Measurements from ENCODE around the gene CCDC149.

The CCDC149 gene

DNA sequence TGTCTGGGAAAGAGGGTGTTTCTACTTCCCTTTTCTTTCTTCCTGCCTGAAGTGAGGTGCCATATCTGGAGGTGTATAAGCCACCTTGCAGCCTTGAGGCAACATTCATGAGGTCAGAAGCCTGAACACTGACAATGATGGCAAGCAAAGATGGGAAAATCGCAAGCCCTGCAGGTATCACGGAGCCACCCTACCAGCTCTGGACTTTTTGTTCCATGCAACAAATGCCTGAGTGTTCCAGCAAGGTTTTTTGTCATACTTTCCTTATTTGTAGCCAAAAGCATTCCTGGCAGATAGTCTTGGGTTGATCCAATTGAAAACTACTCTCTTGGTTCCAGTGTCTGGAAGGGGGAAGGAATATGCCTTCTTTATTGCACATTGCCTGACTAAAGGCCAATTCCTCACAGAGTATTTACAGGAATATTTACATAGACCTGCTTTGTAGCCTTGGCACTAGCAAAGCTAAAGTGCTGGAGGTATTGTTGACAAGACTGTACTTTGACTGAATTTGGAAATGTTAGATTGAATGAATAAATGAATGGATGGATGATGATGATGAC lies 131.8 kb downstream of the CCDC149 start:
- TF ChIP-seq, protein P1, sequence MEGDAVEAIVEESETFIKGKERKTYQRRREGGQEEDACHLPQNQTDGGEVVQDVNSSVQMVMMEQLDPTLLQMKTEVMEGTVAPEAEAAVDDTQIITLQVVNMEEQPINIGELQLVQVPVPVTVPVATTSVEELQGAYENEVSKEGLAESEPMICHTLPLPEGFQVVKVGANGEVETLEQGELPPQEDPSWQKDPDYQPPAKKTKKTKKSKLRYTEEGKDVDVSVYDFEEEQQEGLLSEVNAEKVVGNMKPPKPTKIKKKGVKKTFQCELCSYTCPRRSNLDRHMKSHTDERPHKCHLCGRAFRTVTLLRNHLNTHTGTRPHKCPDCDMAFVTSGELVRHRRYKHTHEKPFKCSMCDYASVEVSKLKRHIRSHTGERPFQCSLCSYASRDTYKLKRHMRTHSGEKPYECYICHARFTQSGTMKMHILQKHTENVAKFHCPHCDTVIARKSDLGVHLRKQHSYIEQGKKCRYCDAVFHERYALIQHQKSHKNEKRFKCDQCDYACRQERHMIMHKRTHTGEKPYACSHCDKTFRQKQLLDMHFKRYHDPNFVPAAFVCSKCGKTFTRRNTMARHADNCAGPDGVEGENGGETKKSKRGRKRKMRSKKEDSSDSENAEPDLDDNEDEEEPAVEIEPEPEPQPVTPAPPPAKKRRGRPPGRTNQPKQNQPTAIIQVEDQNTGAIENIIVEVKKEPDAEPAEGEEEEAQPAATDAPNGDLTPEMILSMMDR (IDR thresholded peaks at IDR 0.05; ENCODE audit: control insufficient read depth, extremely low read depth, insufficient read depth), result no peak
- H3K4me3 ChIP-seq (ENCODE audit: low read depth, low read length), result no peak overlapping the region
- no peak for DNase-seq (ENCODE audit: low read depth)

DNA sequence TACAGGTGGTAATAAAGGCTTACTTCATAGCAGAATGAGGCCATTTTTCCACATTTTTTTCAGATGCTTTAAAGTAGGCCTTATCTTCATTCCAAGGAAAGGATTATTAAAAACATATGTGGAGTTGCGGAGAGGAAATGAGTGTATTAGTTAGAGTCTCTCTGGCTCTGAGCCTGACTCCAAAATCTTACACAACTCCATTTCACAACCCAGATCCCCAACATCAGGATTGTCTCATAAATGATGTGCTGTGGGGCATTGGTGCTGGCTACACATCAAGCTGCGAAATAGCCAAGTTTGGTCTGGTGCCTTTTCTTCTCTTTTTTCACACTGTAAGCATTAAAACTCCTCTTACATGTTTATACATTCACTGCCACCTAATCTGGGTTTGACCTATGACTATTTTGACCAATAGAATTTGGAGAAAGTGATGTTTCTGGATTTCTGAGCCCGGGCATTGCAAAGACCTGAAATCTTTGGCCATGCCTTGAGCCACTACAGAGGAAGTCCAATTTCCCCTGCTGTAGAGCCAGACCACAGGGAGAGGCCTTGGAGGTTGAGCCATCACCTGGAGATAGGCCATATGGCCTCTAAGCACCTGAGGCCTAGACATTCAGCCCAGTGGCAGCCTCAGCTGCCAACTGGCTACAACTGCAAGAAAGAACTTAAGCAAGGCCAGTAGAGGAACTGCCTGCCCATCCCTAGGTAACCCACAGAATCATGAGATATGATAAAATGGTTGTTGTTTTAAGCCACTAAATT lies 134.2 kb downstream of the CCDC149 start:
- DNase-seq (ENCODE audit: low read depth), result no peak
- H3K4me3 ChIP-seq (ENCODE audit: low read depth, low read length), result no peak overlapping the region
- TF ChIP-seq, protein P1 (IDR thresholded peaks at IDR 0.05; ENCODE audit: control insufficient read depth, extremely low read depth, insufficient read depth), result no peak

DNA sequence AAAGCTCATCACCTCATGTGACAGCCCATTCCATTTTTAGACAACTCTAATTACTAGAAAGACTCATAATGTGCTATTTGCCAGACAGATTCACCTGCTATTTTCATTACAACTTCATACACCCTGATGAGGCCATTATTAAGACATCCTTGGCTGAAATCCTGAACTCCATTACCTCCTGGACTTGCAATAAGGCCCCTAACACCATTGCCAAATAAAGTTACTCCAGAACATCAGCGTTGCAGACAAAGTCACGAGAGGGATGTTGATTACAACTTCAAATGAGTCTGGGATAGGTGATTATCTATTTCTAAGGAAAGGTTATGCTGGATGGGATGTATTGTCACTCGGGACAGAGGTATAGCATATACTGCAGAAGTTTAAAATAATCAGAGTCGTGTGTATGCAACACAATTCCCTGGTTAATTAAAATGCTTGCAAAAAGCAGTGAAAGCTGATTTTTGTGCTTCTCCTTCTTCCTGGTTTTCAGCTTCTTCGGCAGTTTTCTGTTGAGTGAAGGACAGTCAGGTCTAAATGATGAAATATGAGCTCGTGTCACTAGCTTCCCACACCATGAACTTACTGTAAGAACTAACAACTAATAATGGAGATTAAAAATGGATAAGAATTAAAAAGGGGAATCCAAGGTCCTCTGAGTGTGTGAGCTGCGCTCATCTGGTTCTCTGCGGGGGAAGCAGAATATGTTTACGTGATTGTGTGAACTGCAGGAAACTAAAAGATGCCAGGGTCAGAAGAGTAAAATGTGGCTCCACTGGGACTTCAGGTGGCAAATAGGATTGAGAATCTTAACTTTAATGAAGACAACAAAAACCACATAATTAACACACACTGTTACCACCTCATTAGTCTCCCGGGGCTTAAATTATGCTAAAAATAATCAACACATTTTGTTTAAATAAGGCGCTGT lies 135.0 kb downstream of the CCDC149 start:
- no peak overlapping the region for H3K4me3 ChIP-seq (ENCODE audit: low read depth, low read length)
- DNase-seq (ENCODE audit: low read depth), result no peak
- TF ChIP-seq, protein P1 (IDR thresholded peaks at IDR 0.05; ENCODE audit: control insufficient read depth, extremely low read depth, insufficient read depth), result no peak

DNA sequence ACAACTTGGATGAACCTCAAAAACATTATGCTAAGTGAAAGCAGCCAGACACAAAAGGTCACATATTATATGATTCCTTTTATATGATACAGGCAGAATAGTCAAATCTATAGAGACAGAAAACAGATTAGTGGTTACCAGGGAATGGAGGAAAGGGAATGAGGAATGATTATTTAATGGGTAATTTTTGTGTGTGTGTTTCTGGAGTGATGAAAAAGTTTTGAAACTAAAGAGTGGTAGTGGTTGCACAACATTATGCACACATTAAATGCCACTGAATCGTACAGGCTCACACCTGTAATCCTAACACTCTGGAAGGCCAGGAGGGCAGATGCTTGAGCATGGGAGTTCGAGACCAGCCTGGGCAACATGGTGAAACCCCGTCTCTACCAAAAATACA lies 137.1 kb downstream of the CCDC149 start:
- DNase-seq (ENCODE audit: low read depth), result no peak
- TF ChIP-seq, protein P1 (IDR thresholded peaks at IDR 0.05; ENCODE audit: control insufficient read depth, extremely low read depth, insufficient read depth), result no peak
- H3K4me3 ChIP-seq (ENCODE audit: low read depth, low read length), result no peak overlapping the region

DNA sequence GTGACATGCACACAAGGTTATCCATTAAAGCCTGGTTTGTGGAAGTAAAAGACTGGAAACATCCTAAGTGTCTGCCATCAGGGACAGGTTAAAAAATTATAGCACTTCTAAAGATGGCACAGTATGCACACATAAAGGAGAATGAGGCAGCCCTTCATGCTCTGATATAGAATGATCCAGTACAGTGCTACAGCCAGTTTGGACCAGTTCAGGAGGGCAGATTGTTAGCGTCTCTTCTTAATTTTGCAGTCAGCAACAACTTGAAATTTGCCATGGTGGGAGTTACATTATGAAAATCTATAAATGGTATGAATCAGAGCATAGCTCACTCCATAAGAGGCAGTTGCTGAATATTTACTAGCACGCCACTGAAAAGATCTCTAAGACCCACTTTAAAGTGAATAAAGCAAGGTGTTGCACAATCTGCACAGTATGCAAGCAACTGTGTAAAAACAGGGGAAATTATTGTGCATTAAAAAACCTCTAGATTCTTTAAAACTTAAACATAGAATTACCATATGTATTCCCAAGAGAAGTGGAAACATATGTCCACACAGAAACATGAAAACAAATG lies 137.7 kb downstream of the CCDC149 start:
- no peak overlapping the region for H3K4me3 ChIP-seq (ENCODE audit: low read depth, low read length)
- TF ChIP-seq, protein P1 (IDR thresholded peaks at IDR 0.05; ENCODE audit: control insufficient read depth, extremely low read depth, insufficient read depth), result no peak
- no peak for DNase-seq (ENCODE audit: low read depth)

DNA sequence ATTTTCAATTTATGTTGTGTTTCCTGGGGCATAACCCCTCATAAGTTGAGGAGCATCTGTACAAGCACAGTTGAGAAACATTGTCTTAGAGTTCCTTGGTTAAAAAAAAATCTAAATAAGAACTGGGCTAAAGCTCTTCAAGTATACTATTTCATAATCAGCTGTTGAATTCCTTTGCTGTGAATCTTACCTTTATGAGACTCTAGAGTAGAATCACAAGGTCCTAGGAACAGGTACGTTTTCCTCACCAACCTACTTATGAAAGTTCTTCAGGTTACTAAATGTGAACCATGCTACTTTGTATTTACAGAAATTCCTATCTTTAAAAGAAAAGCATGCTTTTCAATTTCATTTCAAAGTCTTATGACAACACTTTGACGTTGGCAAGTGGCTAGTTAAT lies 138.4 kb downstream of the CCDC149 start:
- TF ChIP-seq, protein P1 (IDR thresholded peaks at IDR 0.05; ENCODE audit: control insufficient read depth, extremely low read depth, insufficient read depth), result no peak
- no peak for DNase-seq (ENCODE audit: low read depth)
- H3K4me3 ChIP-seq (ENCODE audit: low read depth, low read length), result no peak overlapping the region

Data from LNCaP clone FGC (cell line).